HUES64 (cell line): ENCODE measurements around the gene NRGN. TPM values are rescaled to one million over a fixed set of nuclear protein-coding genes. Genes with fewer than 3 reads are reported as not detected.

Experiments used
- H3K27ac ChIP-seq: 2 replicates; pipeline ENCODE4 v1.7.0; 2013; ENCODE audit warnings: low read depth, low read length, inconsistent platforms
- H3K27me3 ChIP-seq: 2 replicates; pipeline ENCODE4 v1.6.1; 2013; ENCODE audit warnings: mild to moderate bottlenecking, low read length; ENCODE audit not compliant: insufficient read depth
- H3K36me3 ChIP-seq: 2 replicates; pipeline ENCODE4 v1.6.1; 2013; ENCODE audit warnings: mild to moderate bottlenecking, low read length; ENCODE audit not compliant: insufficient read depth
- H3K4me1 ChIP-seq: 2 replicates; pipeline ENCODE4 v1.6.1; 2013; ENCODE audit warnings: mild to moderate bottlenecking, low read length, moderate library complexity; ENCODE audit not compliant: insufficient read depth
- H3K4me3 ChIP-seq: 2 replicates; pipeline ENCODE4 v1.5.1; 2013; ENCODE audit warnings: mild to moderate bottlenecking, low read length, moderate library complexity
- H3K9ac ChIP-seq: 2 replicates; pipeline ENCODE4 v1.6.1; 2013; ENCODE audit warnings: mild to moderate bottlenecking, low read depth, low read length
- H3K9me3 ChIP-seq: 2 replicates; pipeline ENCODE4 v1.6.1; 2013; ENCODE audit warnings: low read depth, low read length; ENCODE audit not compliant: insufficient read depth
- WGBS: fragments of 150-250, 120-280 bp; methylation state at CpG from one replicate; pipeline ENCODE4 v1.1.7; 2013; ENCODE audit warnings: missing lambda C conversion rate; 5-methylcytosine and 5-hydroxymethylcytosine counted together
- polyA plus RNA-seq, 2 experiments: library from polyadenylated mRNA; stranded (reverse); fragments of 50-300 nt; gene quantifications; one replicate each; pipeline ENCODE4 v1.2.3, GENCODE V29; 2013

NRGN gene
- polyA plus RNA-seq (2013, experiment 1 of 2), result 8.3 TPM
- polyA plus RNA-seq (2013, experiment 2 of 2), result 14.9 TPM

DNA sequence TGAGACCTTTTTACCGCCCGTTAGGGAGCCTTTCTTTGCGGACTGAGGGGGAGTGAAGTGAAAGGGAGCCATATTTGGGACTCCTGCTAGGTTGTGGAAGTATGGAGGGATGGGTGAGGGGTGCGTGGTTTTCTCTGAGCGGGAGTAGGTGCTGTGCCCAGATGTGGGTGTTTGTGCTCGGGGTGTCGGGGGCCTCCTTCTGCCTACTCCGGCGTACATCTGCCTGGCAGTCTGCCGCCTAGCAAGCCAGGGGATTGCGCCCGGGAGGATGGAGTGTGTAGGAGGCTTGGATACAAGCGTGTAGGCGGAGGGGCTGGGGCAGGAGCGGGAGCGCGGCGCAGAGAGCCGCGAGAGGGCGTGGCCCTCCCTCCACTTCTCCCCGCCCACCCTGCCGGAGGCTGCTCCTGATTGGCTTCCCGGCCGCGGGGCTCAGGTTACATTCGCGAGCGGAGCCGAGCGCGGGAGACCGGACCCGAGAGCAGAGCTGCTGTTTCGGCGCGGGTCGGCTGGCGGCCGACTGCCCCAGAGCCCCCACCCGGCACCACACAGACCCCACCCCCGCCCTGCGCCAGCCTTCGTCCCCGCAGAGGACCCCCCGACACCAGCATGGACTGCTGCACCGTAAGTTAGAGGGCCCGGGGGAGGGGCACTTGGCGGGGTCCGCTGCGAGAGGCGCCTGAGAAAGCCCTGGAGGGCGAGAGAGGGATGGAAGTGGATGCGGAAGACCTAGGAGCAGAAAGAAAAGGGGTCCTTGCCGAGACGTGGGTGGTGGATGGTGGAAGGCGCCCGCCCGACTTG is at the start of gene NRGN:
TSS of gene NRGN (plus strand) at position 464 of the 798 bp plus-strand sequence. CDS start at position 607, 143 bp downstream.
- H3K27me3 ChIP-seq, result peaks cover 96% of the 10 kb centered on the region
- WGBS, result under 1% methylated on average over 56 of the region's 59 CpGs
- peak within 1 kb of the TSS; percentile 50 for H3K4me3 ChIP-seq
- no peaks in the 10 kb centered on the region for H3K9me3 ChIP-seq
- H3K36me3 ChIP-seq, result no peaks in the 10 kb centered on the region
- H3K4me1 ChIP-seq, result peaks cover 7% of the 10 kb centered on the region
- no peak within 1 kb of the TSS; the same call in 1 of the 2 replicates for H3K9ac ChIP-seq
- no peak within 1 kb of the TSS for H3K27ac ChIP-seq

DNA sequence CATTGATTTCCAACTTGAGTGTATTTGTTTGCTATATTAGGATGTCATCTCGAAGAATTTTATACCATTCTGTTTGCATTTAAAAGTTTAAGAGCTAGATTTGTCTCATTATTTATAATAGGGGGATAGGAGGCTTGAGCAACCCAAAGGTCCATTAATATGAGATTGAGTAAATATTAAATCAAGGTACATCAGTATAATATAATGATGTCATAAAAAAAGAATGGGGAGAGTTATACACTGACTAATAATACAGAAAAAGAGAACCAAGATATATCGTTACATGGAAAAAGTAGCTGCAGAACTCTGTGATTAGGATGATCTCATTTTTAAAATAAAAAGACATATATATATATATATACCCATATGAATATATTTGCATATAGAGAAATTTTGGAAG is 46.6 kb upstream of the NRGN start:
- Histone ChIP-seq H3K27me3 (no peaks in the 10 kb centered on the region), H3K27ac (no peak overlapping the region), H3K9ac (no peak overlapping the region), H3K36me3 (no peaks in the 10 kb centered on the region), H3K4me1 (no peaks in the 10 kb centered on the region), H3K9me3 (no peaks in the 10 kb centered on the region), H3K4me3 (no peak overlapping the region)
- WGBS, result 91% methylated on average over 1 of the region's 2 CpGs

DNA sequence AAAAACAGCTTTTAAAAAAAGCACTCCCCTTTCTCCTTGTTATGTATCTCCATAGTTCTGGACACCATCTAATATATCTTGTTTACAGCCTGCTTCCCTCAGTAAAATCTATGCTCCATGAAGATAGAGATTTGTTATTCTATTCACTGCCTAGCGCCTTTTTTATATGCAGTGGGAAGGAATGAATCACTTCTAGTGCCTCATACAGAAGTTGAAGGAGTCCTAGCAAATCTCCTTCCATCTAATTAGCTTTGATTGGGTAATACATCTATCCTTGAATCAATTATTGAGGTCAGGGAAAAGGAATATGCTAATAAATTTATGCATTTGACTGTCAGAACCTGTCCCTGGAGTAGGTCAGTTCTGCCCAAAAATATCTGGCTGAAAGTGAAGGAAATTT is 40.2 kb upstream of the NRGN start:
- Histone ChIP-seq H3K36me3 (no peaks in the 10 kb centered on the region), H3K9me3 (no peaks in the 10 kb centered on the region), H3K9ac (no peak overlapping the region), H3K27ac (no peak overlapping the region), H3K4me1 (no peaks in the 10 kb centered on the region), H3K4me3 (no peak overlapping the region), H3K27me3 (no peaks in the 10 kb centered on the region)
- no CpG with 5 or more reads among the region's 1 CpG for WGBS

DNA sequence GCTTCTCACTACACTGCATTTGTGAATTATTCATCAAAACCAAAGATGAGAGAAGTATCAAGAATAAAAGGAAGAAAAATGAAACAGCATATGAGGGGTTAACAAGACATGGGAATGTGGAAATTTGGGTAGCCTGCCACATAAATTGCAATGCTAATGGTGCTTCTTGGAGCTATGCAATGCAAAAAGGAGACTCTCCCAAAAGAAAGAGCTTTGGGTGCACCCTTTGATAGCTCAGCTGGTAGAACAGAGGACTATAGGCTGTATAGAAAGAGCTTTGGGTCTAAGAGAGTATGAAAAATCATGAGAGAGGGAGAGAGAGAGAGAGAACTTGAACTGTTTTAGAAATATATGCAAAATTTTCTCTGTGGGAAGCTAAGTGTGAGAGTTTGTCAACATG is 39.7 kb upstream of the NRGN start:
- no peak overlapping the region for H3K9ac ChIP-seq
- H3K27ac ChIP-seq, result no peak overlapping the region
- no peaks in the 10 kb centered on the region for H3K4me1 ChIP-seq
- H3K9me3 ChIP-seq, result no peaks in the 10 kb centered on the region
- no peaks in the 10 kb centered on the region for H3K27me3 ChIP-seq
- no peaks in the 10 kb centered on the region for H3K36me3 ChIP-seq
- no peak overlapping the region for H3K4me3 ChIP-seq

DNA sequence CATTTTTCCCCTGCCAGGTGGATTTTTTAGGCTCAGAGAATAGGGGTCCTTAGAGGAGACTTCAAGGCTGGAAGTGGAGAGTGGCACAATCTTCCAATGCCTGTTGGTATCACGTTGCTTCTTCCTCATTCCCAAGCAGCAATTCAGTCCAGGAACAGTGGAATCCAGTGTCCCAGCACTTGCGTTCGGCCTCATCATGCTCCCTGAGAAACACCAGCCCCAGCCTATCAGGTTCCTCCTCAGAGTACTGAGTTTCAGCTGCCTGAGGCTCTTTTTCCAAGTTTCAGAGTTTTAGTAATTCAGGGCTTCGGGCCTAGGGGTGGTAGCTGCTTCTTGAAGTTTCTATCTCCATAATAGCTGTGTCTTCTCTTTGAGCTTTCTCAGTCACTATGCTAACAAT is 31.9 kb upstream of the NRGN start:
- WGBS, result 92% methylated on average over 4 of the region's 4 CpGs
- H3K36me3 ChIP-seq, result no peaks in the 10 kb centered on the region
- H3K4me1 ChIP-seq, result no peaks in the 10 kb centered on the region
- no peaks in the 10 kb centered on the region for H3K9me3 ChIP-seq
- no peak overlapping the region for H3K9ac ChIP-seq
- H3K27me3 ChIP-seq, result no peaks in the 10 kb centered on the region; the same call in 1 of the 2 replicates
- no peak overlapping the region for H3K4me3 ChIP-seq
- H3K27ac ChIP-seq, result no peak overlapping the region

DNA sequence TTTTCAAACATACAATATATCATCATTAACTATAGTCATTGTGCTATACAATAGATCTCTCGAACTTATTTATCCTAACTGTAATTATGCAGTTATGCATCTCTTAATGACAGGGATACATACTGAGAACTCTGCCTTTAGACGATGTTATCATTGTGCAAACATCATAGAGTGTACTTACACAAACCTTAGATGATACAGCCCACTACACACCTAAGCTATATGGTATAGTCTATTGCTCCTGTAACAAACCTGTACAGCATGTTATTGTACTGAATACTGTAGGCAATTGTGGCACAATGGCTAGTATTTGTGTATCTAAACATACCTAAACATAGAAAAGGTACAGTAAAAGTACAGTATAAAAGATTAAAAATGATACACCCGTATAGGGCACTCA is 27.4 kb upstream of the NRGN start:
- 94% methylated on average over 3 of the region's 3 CpGs for WGBS
- Histone ChIP-seq H3K9me3 (no peaks in the 10 kb centered on the region), H3K27me3 (peaks cover 38% of the 10 kb centered on the region), H3K9ac (no peak overlapping the region), H3K27ac (no peak overlapping the region), H3K4me3 (no peak overlapping the region), H3K4me1 (no peaks in the 10 kb centered on the region), H3K36me3 (no peaks in the 10 kb centered on the region)

DNA sequence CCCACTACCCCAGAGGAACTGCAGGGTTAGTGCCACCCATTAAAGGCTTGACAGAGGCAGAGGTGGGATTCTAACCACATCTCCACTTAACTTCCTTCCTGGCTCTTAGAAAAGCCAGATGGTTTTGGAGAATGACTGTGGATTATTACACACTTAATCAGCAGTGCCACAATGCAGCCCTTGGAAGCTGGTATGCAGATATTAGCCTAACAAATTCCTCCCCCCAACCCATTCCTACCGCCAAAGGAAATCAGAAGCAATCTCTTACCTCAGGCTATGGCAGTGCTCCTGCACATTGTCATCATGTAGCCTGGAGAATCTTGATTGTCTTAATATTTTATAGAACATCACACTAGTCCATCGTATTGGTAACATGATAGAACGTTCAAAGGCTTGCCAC is 23.2 kb upstream of the NRGN start:
- no peak overlapping the region for H3K9ac ChIP-seq
- H3K4me3 ChIP-seq, result no peak overlapping the region
- H3K27me3 ChIP-seq, result peaks cover 80% of the 10 kb centered on the region
- no peaks in the 10 kb centered on the region for H3K36me3 ChIP-seq
- peaks cover 9% of the 10 kb centered on the region; the same call in 1 of the 2 replicates for H3K4me1 ChIP-seq
- no peak overlapping the region for H3K27ac ChIP-seq
- H3K9me3 ChIP-seq, result no peaks in the 10 kb centered on the region
- 24% methylated on average over 1 of the region's 3 CpGs for WGBS

DNA sequence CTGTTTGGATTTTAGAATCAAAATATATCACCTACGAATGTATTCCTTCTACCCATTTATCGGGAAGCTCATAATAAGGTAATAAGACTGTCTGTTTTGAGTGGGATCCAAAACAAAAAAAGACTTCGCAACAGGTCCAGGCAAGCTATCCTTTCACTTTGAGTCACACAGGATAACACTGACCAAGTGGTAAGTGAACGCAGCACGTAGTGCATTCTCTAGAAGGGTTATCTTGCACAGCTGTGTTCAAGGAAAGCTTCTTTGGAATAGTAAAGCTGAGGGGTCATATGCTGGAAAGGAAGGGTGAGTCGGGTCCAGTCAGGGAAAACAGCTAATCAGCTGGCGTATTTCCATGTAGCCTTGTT is 22.3 kb upstream of the NRGN start:
- Histone ChIP-seq H3K4me3 (peak overlapping the region; percentile 54), H3K9me3 (no peaks in the 10 kb centered on the region), H3K4me1 (peaks cover 9% of the 10 kb centered on the region; the same call in 1 of the 2 replicates), H3K36me3 (no peaks in the 10 kb centered on the region), H3K27me3 (peaks cover 88% of the 10 kb centered on the region), H3K9ac (no peak overlapping the region), H3K27ac (no peak overlapping the region)
- WGBS, result 61% methylated on average over 6 of the region's 7 CpGs

DNA sequence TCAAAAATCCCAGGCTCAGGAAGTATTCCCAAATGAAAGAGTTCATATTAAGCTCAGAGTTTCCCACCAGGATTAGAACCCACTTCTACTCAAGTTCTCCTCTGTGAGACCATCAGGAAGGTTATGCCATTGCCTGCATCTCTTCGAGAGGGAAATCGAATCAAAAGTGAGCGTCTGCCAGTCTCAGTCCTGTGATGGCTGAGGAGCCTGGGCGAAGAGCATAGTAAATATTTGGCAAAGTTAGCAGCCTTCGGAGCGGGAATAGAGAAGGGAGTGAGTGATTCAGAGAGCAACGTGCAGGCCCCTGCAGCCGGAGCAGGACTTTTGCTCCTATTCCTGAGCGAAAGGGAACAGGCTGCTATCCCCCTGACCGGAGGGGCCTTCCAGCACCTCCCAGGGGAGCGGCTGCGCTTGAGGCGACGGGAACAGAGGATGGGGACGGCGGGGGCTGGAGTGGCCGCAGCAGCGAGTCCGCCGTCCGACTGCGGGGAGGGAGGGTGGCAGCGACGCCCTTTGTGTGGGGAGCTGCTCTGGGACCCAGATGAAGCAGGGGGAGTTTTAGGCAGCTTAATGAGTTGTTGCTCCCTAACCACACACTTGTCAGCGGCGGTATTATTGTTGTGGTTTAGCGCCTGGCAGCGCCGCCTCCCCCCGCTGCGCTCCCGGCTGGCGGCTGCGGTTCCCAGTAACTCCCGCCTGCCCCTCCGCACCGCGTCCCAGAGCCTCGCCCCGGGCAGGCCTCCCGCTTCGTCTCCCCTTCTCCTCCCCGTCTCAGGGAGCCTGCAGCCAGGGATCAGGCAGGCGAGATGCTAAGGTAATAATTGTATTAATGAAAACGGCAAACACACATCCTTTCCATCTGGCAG is 21.7 kb upstream of the NRGN start:
- H3K27me3 ChIP-seq, result peaks cover 94% of the 10 kb centered on the region
- peaks cover 9% of the 10 kb centered on the region; the same call in 1 of the 2 replicates for H3K4me1 ChIP-seq
- no peaks in the 10 kb centered on the region for H3K36me3 ChIP-seq
- no peak overlapping the region for H3K9ac ChIP-seq
- H3K27ac ChIP-seq, result no peak overlapping the region
- 2% methylated on average over 42 of the region's 45 CpGs for WGBS
- peak overlapping the region; percentile 54 for H3K4me3 ChIP-seq
- H3K9me3 ChIP-seq, result no peaks in the 10 kb centered on the region

DNA sequence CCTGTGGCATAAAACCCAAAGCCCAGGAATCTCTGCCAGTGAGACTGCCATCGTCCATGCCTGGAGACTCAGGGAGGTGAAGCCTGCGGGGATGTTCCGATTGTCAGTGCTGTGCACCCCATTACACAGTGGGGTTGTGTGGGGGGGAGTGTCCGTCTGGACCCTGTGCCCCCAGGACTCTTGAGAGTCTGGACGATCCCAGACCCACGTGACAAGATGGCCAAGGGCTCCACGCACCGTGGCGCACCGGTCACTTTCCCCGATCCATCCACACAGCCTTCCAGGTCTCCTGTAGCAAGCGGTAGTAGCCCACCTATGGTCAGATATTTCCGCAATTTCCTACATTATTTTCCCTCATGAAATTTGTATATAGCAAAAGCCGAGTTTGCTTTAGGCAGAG is 20.9 kb upstream of the NRGN start:
- Histone ChIP-seq H3K4me1 (peaks cover 9% of the 10 kb centered on the region; the same call in 1 of the 2 replicates), H3K36me3 (no peaks in the 10 kb centered on the region), H3K9me3 (no peaks in the 10 kb centered on the region), H3K27ac (no peak overlapping the region), H3K9ac (no peak overlapping the region), H3K27me3 (peaks cover 100% of the 10 kb centered on the region), H3K4me3 (peak overlapping the region; percentile 54; the same call in 1 of the 2 replicates)
- 31% methylated on average over 14 of the region's 14 CpGs for WGBS

DNA sequence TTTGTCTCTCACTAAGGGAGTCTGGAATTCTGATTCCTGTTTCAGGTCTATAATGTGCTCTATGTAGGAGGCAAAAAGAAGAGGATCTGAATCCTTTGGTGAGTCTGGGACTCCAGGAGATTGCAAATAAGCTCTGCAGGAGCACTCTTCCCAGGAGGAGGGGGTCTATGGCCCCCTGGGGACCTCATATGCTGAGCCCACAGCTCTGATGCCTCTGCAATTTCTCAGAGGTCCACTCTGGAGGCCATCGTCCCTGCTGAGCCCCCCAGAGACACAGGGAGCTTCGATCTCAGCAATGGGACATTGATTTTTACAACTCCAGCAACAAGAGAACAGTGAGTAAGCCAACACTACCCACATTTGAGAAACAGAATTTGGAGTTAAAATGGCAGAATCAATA is 20.2 kb upstream of the NRGN start:
- Histone ChIP-seq H3K27ac (no peak overlapping the region), H3K9ac (no peak overlapping the region), H3K9me3 (no peaks in the 10 kb centered on the region), H3K4me1 (peaks cover 9% of the 10 kb centered on the region; the same call in 1 of the 2 replicates), H3K4me3 (no peak overlapping the region), H3K36me3 (no peaks in the 10 kb centered on the region), H3K27me3 (peaks cover 100% of the 10 kb centered on the region)
- 42% methylated on average over 2 of the region's 2 CpGs for WGBS
